Trophoblast cell (in vitro differentiated cells and primary cell): ENCODE measurements around the gene EYA2.

Experiments
- DNase-seq, 2 donors: peaks; one replicate each; pipeline ENCODE4 v3.0.0-alpha.2; 2016
- H2AFZ ChIP-seq: 2 replicates; pipeline ENCODE4 v1.6.1; 2013; ENCODE audit warnings: low read length, moderate library complexity, mild to moderate bottlenecking; ENCODE audit not compliant: insufficient read depth, poor library complexity
- H2AK5ac ChIP-seq: 2 replicates; pipeline ENCODE4 v1.6.1; 2013; ENCODE audit warnings: mild to moderate bottlenecking, low read length
- H2BK120ac ChIP-seq: 2 replicates; pipeline ENCODE4 v1.6.1; 2013; ENCODE audit warnings: low read length, mild to moderate bottlenecking, moderate library complexity; ENCODE audit not compliant: insufficient read depth, poor library complexity
- H2BK12ac ChIP-seq: 2 replicates; pipeline ENCODE4 v1.6.1; 2013; ENCODE audit warnings: mild to moderate bottlenecking, low read length, moderate library complexity
- H2BK5ac ChIP-seq: 2 replicates; pipeline ENCODE4 v1.6.1; 2013; ENCODE audit warnings: low read length, low read depth, moderate library complexity, mild to moderate bottlenecking; ENCODE audit not compliant: poor library complexity
- H3K14ac ChIP-seq: 2 replicates; pipeline ENCODE4 v1.6.1; 2013; ENCODE audit warnings: mild to moderate bottlenecking, low read length
- H3K18ac ChIP-seq: 2 replicates; pipeline ENCODE4 v1.6.1; 2013; ENCODE audit warnings: mild to moderate bottlenecking, low read length
- H3K23ac ChIP-seq: 2 replicates; pipeline ENCODE4 v1.6.1; 2013; ENCODE audit warnings: low read length
- H3K27ac ChIP-seq: 2 replicates; pipeline ENCODE4 v1.5.1; 2013; ENCODE audit warnings: low read depth, mild to moderate bottlenecking, inconsistent platforms, low read length, moderate library complexity
- H3K27me3 ChIP-seq: 2 replicates; pipeline ENCODE4 v1.6.1; 2013; ENCODE audit warnings: inconsistent platforms, mild to moderate bottlenecking, low read length, moderate library complexity; ENCODE audit not compliant: insufficient read depth
- H3K36me3 ChIP-seq, 2 experiments: 1 replicate in 1 of 2; 2 replicates in 1 of 2; pipeline ENCODE4 v1.6.1; 2013; ENCODE audit warnings: low read length in 2 of 2, mild to moderate bottlenecking in 2 of 2, moderate library complexity in 1 of 2; ENCODE audit not compliant: insufficient read depth in 2 of 2, control insufficient read depth in 1 of 2
- H3K4ac ChIP-seq: 2 replicates; pipeline ENCODE4 v1.6.1; 2013; ENCODE audit warnings: low read depth, mild to moderate bottlenecking, low read length, moderate library complexity
- H3K4me1 ChIP-seq, 2 experiments: 1 replicate in 1 of 2; 2 replicates in 1 of 2; pipeline ENCODE4 v1.6.1; 2013; ENCODE audit warnings: low read length in 2 of 2, mild to moderate bottlenecking in 2 of 2, moderate library complexity in 1 of 2; ENCODE audit not compliant: insufficient read depth in 2 of 2, control insufficient read depth in 1 of 2
- H3K4me2 ChIP-seq: 2 replicates; pipeline ENCODE4 v1.6.1; 2013; ENCODE audit warnings: inconsistent platforms, mild to moderate bottlenecking, low read length, moderate library complexity
- H3K4me3 ChIP-seq: 2 replicates; pipeline ENCODE4 v1.5.1; 2013; ENCODE audit warnings: mild to moderate bottlenecking, low read depth, low read length, inconsistent platforms
- H3K79me1 ChIP-seq: one replicate; pipeline ENCODE4 v1.6.1; 2013; ENCODE audit warnings: low read length
- H3K79me2 ChIP-seq: 2 replicates; pipeline ENCODE4 v1.6.1; 2013; ENCODE audit warnings: low read length, mild to moderate bottlenecking; ENCODE audit not compliant: control insufficient read depth, insufficient read depth, poor library complexity
- H3K9ac ChIP-seq: 2 replicates; pipeline ENCODE4 v1.6.1; 2013; ENCODE audit warnings: mild to moderate bottlenecking, low read length
- H3K9me3 ChIP-seq: 2 replicates; pipeline ENCODE4 v1.6.1; 2013; ENCODE audit warnings: low read depth, mild to moderate bottlenecking, control low read depth, inconsistent platforms, low read length; ENCODE audit not compliant: insufficient read depth
- H4K12ac ChIP-seq: 2 replicates; pipeline ENCODE4 v1.6.1; 2013; ENCODE audit warnings: low read depth, mild to moderate bottlenecking, low read length, moderate library complexity
- H4K8ac ChIP-seq: 2 replicates; pipeline ENCODE4 v1.6.1; 2013; ENCODE audit warnings: low read depth, mild to moderate bottlenecking, low read length, moderate library complexity
- H4K91ac ChIP-seq: one replicate; pipeline ENCODE4 v1.6.1; 2013; ENCODE audit warnings: low read depth, mild to moderate bottlenecking, low read length, moderate library complexity
- WGBS: extraction: QIAGEN DNeasy Blood & Tissue Kit; methylation state at CpG from one replicate; pipeline ENCODE4 v1.1.7; 2013; ENCODE audit warnings: missing lambda C conversion rate; ENCODE audit not compliant: insufficient read length, insufficient coverage; ENCODE audit errors: extremely low coverage; 5-methylcytosine and 5-hydroxymethylcytosine counted together

Gene EYA2

GRCh38 chr20:46933150-46933549 is 38.5 kb downstream of the EYA2 start:
- Histone ChIP-seq H3K9me3 (peaks cover 1% of the 10 kb centered on the region), H2AFZ (no peak overlapping the region)
- no CpG with 5 or more reads among the region's 5 CpGs for WGBS

GRCh38 chr20:46934746-46935287 is 40.2 kb downstream of the EYA2 start:
- Histone ChIP-seq H3K4ac (no peak overlapping the region), H4K12ac (no peak overlapping the region), H3K4me1 (peaks cover 0 to 2% of the 10 kb centered on the region in 2 experiments), H3K36me3 (no peaks in the 10 kb centered on the region), H3K4me3 (no peak overlapping the region), H3K9me3 (peaks cover 1% of the 10 kb centered on the region), H3K9ac (no peak overlapping the region), H3K27ac (no peak overlapping the region), H2AK5ac (no peak overlapping the region), H4K91ac (no peak overlapping the region), H3K79me1 (no peaks in the 10 kb centered on the region), H3K4me2 (no peak overlapping the region), H3K23ac (no peak overlapping the region), H3K18ac (no peak overlapping the region), H2BK5ac (no peak overlapping the region), H3K14ac (no peak overlapping the region), H4K8ac (no peak overlapping the region), H3K79me2 (no peaks in the 10 kb centered on the region), H2BK12ac (no peak overlapping the region), H2AFZ (no peak overlapping the region), H2BK120ac (no peak overlapping the region), H3K27me3 (no peaks in the 10 kb centered on the region)
- WGBS, result no CpG with 5 or more reads among the region's 4 CpGs
- DNase-seq, result no peak

More at GRCh38 chr20:46933150-46933549, 38.5 kb downstream of the EYA2 start:
- Histone ChIP-seq H3K27ac (no peak overlapping the region), H2BK120ac (no peak overlapping the region), H3K4me1 (no peaks in the 10 kb centered on the region), H4K91ac (no peak overlapping the region), H2AK5ac (no peak overlapping the region), H4K8ac (no peak overlapping the region), H4K12ac (no peak overlapping the region), H3K18ac (no peak overlapping the region), H3K9ac (no peak overlapping the region), H3K14ac (no peak overlapping the region), H3K4me2 (no peak overlapping the region), H3K36me3 (no peaks in the 10 kb centered on the region), H3K4me3 (no peak overlapping the region), H2BK12ac (no peak overlapping the region), H3K4ac (no peak overlapping the region), H3K79me1 (no peaks in the 10 kb centered on the region), H3K79me2 (no peaks in the 10 kb centered on the region), H3K27me3 (no peaks in the 10 kb centered on the region), H3K23ac (no peak overlapping the region), H2BK5ac (no peak overlapping the region)
- no peak for DNase-seq

- Histone ChIP-seq H4K91ac (no peak overlapping the region), H3K18ac (no peak overlapping the region), H3K27me3 (no peaks in the 10 kb centered on the region), H3K79me2 (no peaks in the 10 kb centered on the region), H3K4me1 (peaks cover 0 to 2% of the 10 kb centered on the region in 2 experiments), H3K27ac (no peak overlapping the region), H2BK12ac (no peak overlapping the region), H3K36me3 (no peaks in the 10 kb centered on the region), H3K4me2 (no peak overlapping the region), H3K4me3 (no peak overlapping the region), H2BK5ac (no peak overlapping the region), H4K12ac (no peak overlapping the region), H3K79me1 (no peaks in the 10 kb centered on the region), H3K4ac (no peak overlapping the region), H2AK5ac (no peak overlapping the region), H3K9ac (no peak overlapping the region), H2AFZ (no peak overlapping the region), H3K14ac (no peak overlapping the region), H3K9me3 (peaks cover 1% of the 10 kb centered on the region), H3K23ac (no peak overlapping the region), H4K8ac (no peak overlapping the region), H2BK120ac (no peak overlapping the region)
- no peak for DNase-seq
- no CpG with 5 or more reads among the region's 9 CpGs for WGBS
Observed at GRCh38 chr20:46935394-46936017, 40.9 kb downstream of the EYA2 start.

- no peaks in the 10 kb centered on the region for H3K79me2 ChIP-seq
- no peaks in the 10 kb centered on the region for H3K36me3 ChIP-seq
- no peak for DNase-seq
- no peak overlapping the region for H3K18ac ChIP-seq
- H4K91ac ChIP-seq, result no peak overlapping the region
- H3K4me3 ChIP-seq, result no peak overlapping the region
- H3K27me3 ChIP-seq, result no peaks in the 10 kb centered on the region
- H3K4ac ChIP-seq, result no peak overlapping the region
- no CpG with 5 or more reads among the region's 18 CpGs for WGBS
- H3K4me1 ChIP-seq, result peaks cover 0 to 2% of the 10 kb centered on the region in 2 experiments
- no peak overlapping the region for H2BK12ac ChIP-seq
- H3K9me3 ChIP-seq, result peaks cover 1% of the 10 kb centered on the region
- no peak overlapping the region for H3K9ac ChIP-seq
- no peak overlapping the region for H4K12ac ChIP-seq
- no peak overlapping the region for H3K27ac ChIP-seq
- no peak overlapping the region for H2BK120ac ChIP-seq
- H3K23ac ChIP-seq, result no peak overlapping the region
- no peak overlapping the region for H3K4me2 ChIP-seq
- H2AK5ac ChIP-seq, result no peak overlapping the region
- H2BK5ac ChIP-seq, result no peak overlapping the region
- no peaks in the 10 kb centered on the region for H3K79me1 ChIP-seq
- H2AFZ ChIP-seq, result no peak overlapping the region
- H3K14ac ChIP-seq, result no peak overlapping the region
- no peak overlapping the region for H4K8ac ChIP-seq
Observed at GRCh38 chr20:46936415-46937156, 41.9 kb downstream of the EYA2 start.
